ENCODE results near the gene PRKG2. TPM values are rescaled to one million over a fixed set of nuclear protein-coding genes. Genes with fewer than 3 reads are reported as not detected.

PRKG2 gene
- total RNA-seq, 1 donor from 2014 or later = 2.9 TPM

- no peaks in the 10 kb centered on the region for H3K9me3 Mint-ChIP-seq (ENCODE audit: low read depth)
- H3K27ac Mint-ChIP-seq = peak overlapping the region; percentile 49
- peaks cover 1% of the 10 kb centered on the region for H3K4me1 Mint-ChIP-seq (ENCODE audit: low read depth)
- peak; percentile 68 for DNase-seq (ENCODE audit: low spot score, unreplicated experiment)
- H3K27me3 Mint-ChIP-seq = peaks cover 22% of the 10 kb centered on the region
- peak; percentile 92 for TF ChIP-seq CTCF (IDR thresholded peaks at IDR 0.05; ENCODE audit: unreplicated experiment)
- no peaks in the 10 kb centered on the region for H3K36me3 Mint-ChIP-seq (ENCODE audit: insufficient read depth)
- no peak overlapping the region for H3K4me3 Mint-ChIP-seq (ENCODE audit: low read depth)
Observed at GRCh38 chr4:81052119-81053068, 162.6 kb downstream of the PRKG2 start.

GRCh38 chr4:81049907-81050306, 165.1 kb downstream of the PRKG2 start:
- no peak for TF ChIP-seq CTCF (IDR thresholded peaks at IDR 0.05; ENCODE audit: unreplicated experiment)
- no peak for DNase-seq (ENCODE audit: low spot score, unreplicated experiment)
- Mint-ChIP-seq H3K36me3 (ENCODE audit: insufficient read depth) (no peaks in the 10 kb centered on the region), H3K4me1 (ENCODE audit: low read depth) (peaks cover 1% of the 10 kb centered on the region), H3K27me3 (peaks cover 37% of the 10 kb centered on the region), H3K9me3 (ENCODE audit: low read depth) (no peaks in the 10 kb centered on the region), H3K4me3 (ENCODE audit: low read depth) (no peak overlapping the region), H3K27ac (no peak overlapping the region)

- no peak for TF ChIP-seq CTCF (IDR thresholded peaks at IDR 0.05; ENCODE audit: unreplicated experiment)
- Mint-ChIP-seq H3K36me3 (ENCODE audit: insufficient read depth) (no peaks in the 10 kb centered on the region), H3K27ac (no peak overlapping the region), H3K4me1 (ENCODE audit: low read depth) (peaks cover 1% of the 10 kb centered on the region), H3K4me3 (ENCODE audit: low read depth) (no peak overlapping the region), H3K27me3 (peaks cover 37% of the 10 kb centered on the region), H3K9me3 (ENCODE audit: low read depth) (peaks cover 2% of the 10 kb centered on the region)
- no peak for DNase-seq (ENCODE audit: low spot score, unreplicated experiment)
Observed at GRCh38 chr4:81049330-81049729, 165.7 kb downstream of the PRKG2 start.

- peaks cover 42% of the 10 kb centered on the region for H3K27me3 Mint-ChIP-seq
- DNase-seq (ENCODE audit: low spot score, unreplicated experiment) = no peak
- TF ChIP-seq CTCF (IDR thresholded peaks at IDR 0.05; ENCODE audit: unreplicated experiment) = no peak
- H3K9me3 Mint-ChIP-seq (ENCODE audit: low read depth) = peaks cover 2% of the 10 kb centered on the region
- no peaks in the 10 kb centered on the region for H3K36me3 Mint-ChIP-seq (ENCODE audit: insufficient read depth)
- H3K4me1 Mint-ChIP-seq (ENCODE audit: low read depth) = peaks cover 2% of the 10 kb centered on the region
- H3K4me3 Mint-ChIP-seq (ENCODE audit: low read depth) = no peak overlapping the region
- H3K27ac Mint-ChIP-seq = no peak overlapping the region
Observed at GRCh38 chr4:81042578-81043365, 172.2 kb downstream of the PRKG2 start.

GRCh38 chr4:81040012-81040659, 174.9 kb downstream of the PRKG2 start:
- H3K4me3 Mint-ChIP-seq (ENCODE audit: low read depth) = no peak overlapping the region
- TF ChIP-seq CTCF (IDR thresholded peaks at IDR 0.05; ENCODE audit: unreplicated experiment) = peak; percentile 82
- peaks cover 2% of the 10 kb centered on the region for H3K9me3 Mint-ChIP-seq (ENCODE audit: low read depth)
- peaks cover 2% of the 10 kb centered on the region for H3K4me1 Mint-ChIP-seq (ENCODE audit: low read depth)
- H3K36me3 Mint-ChIP-seq (ENCODE audit: insufficient read depth) = no peaks in the 10 kb centered on the region
- no peak overlapping the region for H3K27ac Mint-ChIP-seq
- DNase-seq (ENCODE audit: low spot score, unreplicated experiment) = no peak
- peaks cover 27% of the 10 kb centered on the region for H3K27me3 Mint-ChIP-seq

Measured in progenitor cell of endocrine pancreas (in vitro differentiated cells).